HG03139 (cell line): ENCODE data around the gene SH3BGR.
"Not testable (repeated sequence)": the region's sequence is repeated elsewhere in the genome, so short reads cannot be mapped to it uniquely, and the experiment has no call there.

Experiments used
- ATAC-seq: cut with Tn5 transposase; IDR thresholded peaks from one replicate; pipeline ENCODE4 v1.9.1; 2021; ENCODE audit not compliant: unreplicated experiment

Gene SH3BGR

DNA sequence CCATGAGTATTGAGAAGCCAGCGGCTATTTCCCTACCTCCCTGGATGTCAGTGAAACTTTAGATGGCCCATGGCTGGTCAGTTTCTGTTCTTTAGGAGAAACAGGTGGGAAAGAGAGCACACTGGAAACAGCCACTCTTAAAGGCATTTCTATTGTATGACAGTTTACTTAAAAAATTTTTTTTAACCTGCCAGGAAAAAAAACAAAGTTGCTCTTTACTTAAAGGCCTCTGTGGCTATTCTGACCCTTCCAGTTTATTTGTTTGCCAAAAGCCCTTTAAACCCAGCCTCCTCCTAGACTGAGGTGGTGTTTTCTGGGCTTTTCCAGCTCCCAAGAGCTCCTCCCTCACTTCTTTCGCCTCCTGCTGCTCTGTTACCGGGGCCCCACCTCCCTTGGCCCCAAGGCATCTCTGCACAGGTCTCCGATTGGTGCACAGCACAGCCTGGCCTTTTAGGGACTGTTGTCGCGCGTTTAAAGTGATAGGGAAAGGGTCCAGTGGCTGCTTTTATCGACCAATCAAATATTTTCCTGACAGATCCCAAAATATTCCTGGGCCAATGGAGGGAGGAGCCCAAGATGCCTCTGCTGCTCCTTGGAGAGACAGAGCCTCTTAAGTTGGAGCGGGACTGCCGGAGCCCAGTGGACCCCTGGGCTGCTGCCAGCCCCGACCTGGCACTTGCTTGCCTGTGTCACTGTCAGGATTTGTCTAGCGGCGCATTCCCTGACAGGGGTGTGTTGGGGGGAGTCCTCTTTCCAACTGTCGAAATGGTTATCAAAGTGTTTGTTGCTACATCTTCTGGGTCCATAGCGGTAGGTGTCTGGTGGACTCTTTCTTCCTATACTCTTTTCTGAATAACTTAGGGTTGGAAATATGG lies at the start of gene SH3BGR:
TSS of gene SH3BGR (plus strand) at position 639 of the 875 bp plus-strand sequence. CDS start at position 766, 127 bp downstream.
- ATAC-seq: no peak

DNA sequence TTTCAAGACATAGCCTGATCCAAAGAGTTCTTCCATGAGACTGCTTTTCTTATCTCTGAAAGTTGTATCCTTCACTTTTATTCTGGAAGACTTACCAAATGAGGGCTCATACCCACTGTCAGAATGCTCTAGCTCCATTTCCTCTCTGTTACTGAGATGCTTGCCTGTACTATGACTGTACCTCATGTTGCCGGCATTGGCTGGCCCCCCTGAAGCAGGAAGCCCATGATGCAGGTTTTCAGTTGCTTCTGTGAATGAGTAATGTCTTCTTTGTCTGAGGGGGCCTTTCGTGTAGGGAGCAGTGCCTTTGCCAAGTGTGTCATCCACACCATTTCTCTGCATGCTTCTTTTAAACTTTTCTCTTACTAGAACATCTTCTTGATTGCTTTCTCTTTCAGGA lies 45.7 kb upstream of the SH3BGR start:
- no peak for ATAC-seq

DNA sequence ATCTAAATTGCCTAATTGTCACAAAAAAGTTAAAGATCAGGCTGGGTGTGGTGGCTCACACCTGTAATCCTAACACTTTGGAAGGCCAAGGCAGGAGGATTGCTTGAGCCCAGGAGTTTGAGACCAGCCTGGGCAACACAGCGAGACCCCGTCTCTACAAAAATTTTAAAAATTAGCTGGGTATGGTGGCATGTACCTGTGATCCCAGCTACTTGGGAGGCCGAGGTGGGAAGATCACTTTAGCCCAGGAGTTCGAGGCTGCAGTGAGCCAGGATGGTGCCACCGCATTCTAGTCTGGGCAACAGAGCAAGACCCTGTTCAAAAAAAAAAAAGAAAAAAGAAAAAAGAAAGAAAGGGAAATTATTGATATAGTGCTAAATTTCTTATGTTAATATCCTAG lies 32.6 kb upstream of the SH3BGR start:
- not testable (repeated sequence) for ATAC-seq

DNA sequence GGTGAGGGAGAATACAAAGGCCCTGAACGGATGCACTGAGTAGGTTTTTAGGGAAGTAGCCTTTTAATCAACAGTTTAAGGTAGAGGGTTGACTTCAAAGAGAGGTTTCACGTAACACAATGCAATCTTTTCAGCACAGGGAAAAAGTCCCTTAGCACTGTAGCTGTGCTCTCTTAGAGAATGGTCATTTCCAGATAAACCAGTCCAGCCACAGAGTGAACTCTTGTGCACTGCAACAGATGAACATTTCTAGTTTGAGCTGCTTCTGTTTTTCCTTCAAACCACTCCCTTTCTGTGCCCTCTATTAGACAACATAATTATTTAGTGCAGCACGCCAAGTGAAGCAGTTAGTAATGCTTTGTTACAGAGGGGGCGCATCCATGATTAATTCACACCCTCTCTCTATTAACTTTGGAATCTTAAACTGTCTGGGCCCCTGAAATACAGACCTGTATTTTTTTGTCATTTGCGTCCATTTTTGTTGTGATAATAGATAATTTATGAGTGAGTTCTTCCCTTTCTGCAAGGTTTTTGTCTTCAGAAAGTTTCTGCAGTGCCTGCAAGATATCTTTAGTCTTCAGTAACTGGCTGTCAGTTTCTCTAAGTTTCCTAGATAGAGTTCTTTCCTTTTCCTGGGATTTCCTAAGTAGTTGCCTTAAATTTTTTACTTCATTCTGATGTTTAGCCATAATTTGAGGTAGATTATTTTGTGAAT lies 29.1 kb upstream of the SH3BGR start:
- ATAC-seq: no peak

DNA sequence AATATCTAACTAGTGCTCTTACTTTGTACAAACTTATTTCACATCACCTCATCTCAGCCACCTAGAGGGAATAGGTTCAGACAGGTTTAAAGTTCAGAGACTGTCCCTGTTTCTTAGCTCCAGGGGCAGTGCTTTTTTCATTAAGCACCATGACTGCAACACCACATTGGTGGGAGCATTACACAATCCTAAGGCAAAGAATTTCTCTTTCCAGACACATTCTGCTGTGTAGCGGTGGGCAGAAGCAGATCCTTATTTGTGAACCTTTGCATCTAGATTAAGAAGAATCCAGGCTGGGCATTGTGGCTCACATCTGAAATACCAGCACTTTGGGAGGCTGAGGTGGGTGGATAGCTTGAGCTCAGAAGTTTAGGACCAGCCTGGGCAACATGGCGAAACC lies 22.3 kb upstream of the SH3BGR start:
- ATAC-seq: no peak

DNA sequence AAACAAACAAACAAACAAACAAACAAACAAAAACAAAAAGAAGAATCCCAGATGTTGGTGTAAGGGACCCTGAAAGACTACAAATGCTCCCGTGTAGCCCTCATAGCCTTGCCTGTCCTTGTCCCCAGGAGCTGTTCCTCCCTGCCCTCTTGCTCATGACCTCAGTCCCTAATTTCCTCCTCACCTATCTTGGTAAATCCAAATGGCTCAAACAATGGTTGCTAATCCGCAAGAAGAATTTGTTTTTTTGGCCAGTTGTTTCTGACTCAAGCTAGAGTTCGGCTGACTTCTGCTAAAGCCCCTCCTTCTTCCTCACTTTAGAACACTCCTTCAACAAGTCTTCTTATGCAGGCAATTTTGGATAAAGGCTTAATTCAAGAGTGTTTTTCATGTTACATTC lies 21.8 kb upstream of the SH3BGR start:
- ATAC-seq: no peak

DNA sequence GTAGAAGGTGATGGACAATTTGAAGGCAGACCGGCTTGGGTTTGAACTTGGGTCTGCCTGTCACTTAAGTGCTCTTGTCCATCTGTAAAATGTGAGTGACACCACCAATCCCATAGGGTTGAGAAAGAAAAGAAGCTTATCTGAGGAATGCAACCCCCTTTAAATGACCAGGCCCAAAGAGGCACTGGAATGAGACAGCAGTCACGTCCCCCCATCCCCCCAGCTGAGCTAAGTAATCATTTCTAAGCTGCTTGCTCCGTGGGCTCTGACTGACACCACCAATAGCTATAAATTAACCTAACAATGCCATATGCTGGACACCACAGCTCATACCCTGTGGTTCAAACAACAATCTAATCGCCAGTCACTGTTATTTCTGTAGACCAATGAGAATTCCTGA lies 21.3 kb upstream of the SH3BGR start:
- no peak for ATAC-seq

DNA sequence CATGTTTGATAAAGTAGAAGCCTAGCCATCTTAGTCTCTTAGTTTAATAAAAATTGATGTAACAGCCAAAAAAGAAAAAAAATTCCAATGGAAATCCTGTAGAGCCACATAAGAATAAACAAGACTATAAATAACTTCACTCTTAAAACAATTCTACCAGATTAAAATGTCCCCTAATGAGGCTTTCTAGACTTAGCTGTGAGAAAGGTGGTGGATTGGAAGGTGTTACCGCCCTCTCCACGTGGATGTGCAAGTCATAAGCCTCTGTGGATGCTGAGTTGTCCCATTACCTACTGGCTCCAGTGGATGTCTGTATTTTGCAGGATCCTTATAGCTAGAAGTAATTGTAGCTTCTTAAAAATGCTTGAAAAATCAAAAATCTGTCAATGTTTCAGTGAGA lies 20.8 kb upstream of the SH3BGR start:
- no peak for ATAC-seq

DNA sequence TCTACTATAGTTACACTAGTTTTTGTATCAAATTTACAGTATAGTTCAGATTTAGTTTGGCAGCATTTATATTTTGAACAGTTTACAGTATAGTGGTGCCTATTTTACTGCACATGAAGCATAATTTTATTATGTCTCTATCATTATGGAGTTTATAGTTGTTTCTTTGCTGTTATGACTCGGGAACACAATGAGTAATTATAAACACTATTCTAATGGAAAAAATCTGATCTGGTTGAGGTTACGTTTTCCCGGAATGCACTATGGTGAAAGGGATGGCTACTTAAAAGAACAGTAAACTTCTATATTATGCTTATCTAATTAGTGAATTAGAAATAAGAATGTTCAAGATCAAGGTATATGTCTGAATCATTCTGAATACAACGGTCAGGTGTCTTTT lies 16.8 kb upstream of the SH3BGR start:
- no peak for ATAC-seq

DNA sequence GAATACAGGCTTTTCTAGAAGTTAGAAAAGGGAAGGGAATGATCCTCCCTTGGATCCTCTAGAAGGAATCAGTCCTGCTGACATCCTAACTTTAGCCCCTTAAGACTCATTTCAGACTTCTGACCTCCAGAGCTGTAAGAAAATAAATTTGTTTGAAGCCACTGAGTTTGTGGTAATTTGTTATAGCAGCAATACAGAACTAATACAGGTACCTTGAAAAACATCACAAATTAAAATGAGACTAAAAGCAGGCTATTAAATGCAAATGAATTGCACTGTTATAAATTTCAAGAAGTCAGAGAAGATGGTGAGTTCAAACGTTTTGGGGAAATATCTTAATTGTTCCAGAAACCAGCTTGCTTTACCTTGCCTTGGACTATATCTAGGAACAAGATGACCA lies 12.5 kb upstream of the SH3BGR start:
- ATAC-seq: no peak

DNA sequence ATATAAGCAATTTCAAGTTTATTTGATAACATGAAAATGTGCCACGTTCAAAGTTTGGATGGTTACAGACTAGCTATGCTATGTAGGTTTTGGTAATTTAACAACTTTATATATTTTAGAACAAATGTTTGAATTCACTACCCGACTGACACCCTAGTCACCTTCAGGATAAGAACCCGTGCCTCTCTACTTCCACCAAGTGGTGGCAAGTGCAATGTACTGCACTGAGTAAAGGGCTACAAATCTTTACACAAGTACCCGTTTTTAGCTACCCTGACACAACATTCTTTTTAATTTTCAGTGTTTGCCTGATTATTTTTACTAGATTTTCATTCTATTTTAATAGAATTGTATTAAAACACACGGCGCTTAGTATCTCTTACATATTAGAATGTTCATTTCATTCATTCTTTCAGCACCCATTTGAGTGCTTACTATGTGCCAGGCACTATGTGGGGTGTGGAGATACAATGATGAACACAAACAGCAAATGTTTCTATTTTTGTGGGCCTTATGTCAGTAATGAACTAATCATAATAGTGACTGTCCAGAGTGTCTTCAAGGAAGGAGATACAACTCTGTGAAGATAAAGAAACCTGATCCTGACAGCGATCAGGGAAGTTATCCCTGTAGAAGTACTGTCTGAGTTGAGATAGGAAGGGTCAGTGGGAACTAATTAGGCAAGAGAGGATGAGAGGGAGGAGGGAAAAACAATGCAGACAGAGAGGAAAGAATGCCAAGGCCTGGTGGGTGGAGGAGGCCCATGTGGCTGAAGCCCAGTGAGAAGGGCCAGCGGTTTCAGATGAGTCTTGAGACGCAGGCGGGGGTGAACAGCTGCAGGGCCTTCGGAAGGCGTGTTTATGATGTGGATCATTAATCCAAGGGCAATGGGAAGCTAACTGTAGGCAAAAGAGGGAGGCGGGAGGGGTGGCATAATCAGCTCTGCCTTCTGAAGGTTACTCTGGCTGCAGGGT lies 10.0 kb upstream of the SH3BGR start:
- no peak for ATAC-seq

DNA sequence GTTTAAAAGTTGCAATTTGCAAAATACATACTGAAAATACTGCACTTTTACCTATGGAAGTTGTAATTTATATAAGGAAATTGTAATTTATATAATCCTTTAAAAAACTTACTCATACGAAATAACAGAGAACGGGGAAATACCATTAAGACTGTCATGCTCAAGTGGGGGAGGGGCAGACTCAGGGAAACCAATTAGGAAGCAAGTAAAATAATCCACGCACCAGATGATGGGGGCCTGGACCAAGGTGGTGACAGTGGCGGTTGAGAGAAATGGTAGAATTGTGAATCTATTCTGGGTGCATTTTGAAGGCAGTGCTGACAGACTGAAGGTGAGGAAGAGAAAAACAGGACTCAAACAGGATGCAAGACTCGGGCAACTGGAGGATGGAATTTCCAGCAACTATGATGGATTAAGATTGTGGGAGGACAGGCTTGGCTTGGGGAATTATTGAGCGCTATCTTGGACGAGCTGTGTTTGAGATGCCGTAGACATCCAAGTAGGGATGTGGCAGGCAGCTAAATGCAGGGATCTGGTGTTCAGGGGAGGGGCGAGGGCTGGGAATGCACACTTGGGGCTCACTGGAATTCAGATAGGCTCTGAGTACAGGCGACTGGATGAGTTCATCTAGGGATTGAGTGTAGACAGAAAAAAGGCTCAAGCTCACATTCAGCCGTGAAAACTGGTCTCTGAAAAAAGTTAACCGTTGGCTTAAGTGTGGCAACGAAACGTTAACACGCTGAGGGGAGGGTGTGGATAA lies 7.2 kb upstream of the SH3BGR start:
- no peak for ATAC-seq

DNA sequence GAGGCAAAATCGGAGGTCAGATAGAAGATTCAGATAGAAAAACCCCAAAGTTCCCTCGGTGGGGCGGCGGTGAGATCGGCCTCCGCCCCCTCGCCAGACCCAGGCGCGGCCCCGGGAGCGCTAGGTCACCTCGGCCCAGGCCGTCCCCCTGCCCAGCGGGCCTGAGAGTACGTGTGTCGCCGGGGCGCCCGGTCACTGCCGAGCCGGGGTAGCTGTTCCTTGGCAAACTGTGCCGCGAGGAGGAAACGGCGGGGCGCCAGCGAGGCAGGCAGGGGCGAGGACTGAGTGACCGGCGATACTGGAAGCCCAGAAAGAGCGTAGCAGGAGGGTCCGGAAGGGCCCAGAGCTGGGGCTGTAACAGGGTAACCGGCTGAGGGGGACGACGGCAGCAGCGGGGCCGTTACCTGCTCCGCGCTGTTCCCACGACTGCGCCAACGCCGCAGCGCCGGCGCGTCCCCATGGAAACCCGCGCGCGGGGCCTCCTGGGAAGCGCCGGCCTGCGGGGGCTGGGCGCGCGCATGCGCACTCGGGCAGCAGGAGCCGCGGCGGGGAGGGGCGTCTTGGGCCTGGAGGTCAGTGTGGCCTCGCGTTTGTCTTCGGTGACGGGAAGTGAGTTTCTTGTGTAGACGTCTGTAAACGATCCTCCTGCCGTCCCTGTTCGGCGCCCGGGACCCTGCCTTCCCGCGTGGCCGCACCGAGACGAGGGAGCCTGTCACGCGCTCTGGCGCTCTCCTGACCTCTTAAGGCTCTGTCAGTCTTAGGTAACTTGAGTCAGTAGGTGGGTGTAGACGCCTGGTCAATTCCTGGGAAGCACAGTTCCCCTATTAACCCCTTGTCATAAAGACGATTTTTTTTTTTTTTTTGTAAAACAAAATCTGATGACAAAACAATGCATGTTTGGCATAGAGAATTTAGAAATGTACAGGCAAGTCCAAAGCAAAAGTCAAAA lies 6.2 kb upstream of the SH3BGR start, which contains the start of gene LCA5L:
TSS of gene LCA5L (minus strand) at position 458 of the 949 bp plus-strand sequence. CDS start 17,285 bp downstream, outside the sequence.
- peak; percentile 80 for ATAC-seq

DNA sequence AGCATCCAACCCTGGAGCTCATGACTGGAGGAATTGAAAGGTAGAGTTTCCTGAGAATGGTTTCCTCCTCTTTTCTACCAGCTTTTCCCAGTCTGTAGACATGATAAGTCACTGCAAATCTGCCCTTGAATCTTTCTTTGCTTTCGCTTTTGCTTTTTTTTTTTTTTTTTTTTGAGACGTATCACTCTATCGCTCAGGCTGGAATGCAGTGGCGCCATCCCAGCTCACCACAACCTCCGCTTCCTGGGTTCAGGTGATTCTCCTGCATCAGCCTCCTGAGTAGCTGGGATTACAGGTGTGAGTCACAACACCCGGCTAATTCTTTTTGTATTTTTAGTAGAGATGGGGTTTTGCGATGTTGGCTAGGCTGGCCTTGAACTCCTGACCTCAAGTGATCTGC lies 4.5 kb upstream of the SH3BGR start:
- ATAC-seq: no peak

DNA sequence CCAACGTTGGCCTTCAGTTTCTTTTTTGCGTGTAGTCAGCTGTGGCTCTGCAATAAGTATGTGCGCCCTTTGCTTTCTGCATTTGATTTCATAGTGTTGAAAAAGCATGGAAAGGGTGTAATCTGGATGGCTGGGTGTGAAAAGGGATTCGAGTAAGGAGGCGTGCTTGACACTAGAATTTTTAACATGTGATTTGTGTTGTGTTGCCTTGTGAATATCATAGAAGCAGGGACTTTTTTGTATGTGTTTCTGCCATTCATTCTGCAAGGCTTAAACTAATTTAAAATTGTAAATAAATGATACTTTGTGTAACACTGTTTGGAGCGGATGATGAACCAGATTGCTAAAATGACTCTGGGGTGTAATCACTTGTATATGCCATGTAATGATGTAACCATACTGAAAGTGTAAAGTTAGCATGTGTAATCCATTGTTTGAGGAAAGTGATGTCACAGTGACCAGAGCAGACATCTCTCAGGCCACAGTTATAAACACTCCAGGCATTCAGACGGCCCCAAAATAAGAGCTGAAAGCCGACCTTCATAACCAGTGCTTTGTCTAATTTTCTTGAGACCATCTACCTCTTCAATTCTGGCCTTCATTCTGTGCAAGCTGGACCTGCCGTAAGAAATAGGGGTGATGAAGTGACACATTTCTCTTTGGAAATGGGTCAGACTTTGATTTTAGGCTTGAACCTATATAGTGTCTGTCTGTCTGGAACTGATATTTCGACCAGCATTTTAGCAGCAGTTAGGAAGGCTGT lies 618 bp downstream of the SH3BGR start:
- no peak for ATAC-seq

DNA sequence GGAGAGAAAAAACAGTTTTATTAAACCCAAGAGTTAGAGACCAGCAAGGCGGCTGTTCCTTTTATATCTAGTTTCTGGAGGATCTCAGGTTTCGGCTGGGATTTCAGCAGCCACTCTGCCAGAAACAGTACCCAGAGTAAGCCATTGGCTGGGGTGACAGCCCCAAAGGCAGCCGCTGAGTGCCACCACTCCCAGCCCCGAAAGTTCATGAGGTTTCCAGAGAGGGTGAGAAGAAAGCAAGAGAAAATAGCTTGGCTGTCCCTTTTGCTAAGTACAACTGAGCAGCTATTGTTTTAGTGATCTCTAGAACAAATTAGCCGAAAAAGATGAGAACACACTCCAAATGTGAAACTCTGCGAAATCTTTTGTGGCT lies 1.2 kb downstream of the SH3BGR start:
- ATAC-seq: no peak

DNA sequence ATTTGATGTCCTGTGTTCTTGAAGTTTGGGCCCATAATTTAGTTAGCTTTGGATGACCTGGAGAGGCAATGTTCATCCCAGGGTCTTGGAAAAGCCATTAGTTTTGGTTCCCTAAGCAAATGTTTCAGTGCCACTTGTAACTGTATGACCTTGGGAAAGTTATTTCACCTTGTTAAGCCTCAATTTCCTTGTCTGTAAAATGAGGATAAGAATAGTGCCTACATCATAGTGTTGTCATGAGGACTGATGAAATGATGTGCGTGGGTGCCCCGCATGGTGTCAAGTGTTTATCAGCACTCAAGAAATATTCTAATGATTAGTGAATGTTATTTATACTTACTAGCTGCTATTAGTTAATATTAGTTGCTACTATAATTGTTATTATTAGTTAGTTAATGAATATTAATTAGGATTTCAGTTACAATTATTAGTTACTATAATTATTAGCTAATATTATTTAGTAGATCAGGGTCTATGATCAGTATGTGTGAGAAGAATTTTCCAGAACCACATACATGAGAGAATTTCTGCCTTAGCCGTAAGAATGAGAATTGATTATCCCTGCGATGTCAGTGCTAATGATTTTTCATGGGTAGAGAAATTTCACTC lies 1.9 kb downstream of the SH3BGR start:
- no peak for ATAC-seq
